PC-9 (cell line): Measurements from ENCODE around the gene RAB3C.

ENCODE experiments used
- EZH2 ChIP-seq: fragments of 200-600 bp; sonication (generic); IDR thresholded peaks from 2 replicates; pipeline ENCODE4 v1.8.0; 2017; ENCODE audit warnings: antibody characterized with exemption, low read depth
- TF ChIP-seq, protein P1 (sequence below): fragments of 200-600 bp; sonication (generic); conservative IDR thresholded peaks from 2 replicates; pipeline ENCODE4 v1.6.1; 2017; ENCODE audit warnings: mixed run types, antibody characterized with exemption, mild to moderate bottlenecking, moderate library complexity

DNA sequence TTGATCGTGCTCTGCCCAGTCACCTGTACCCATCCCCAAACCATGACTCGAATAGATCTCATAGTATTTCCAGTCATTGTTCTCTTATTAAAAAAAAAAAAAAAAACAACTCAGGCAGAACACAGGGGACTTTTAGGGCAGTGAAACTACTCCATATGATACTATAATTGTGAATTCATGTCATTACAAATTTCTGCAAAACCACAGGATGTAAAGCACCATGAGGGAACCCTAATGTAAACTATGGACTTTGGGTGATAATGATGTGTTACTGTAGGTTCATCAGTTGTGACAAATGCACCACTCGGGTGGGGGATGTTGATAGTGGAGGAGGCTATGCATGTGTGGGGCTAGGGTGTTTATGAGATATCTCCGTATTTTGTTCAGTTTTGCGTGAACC lies 133.8 kb downstream of the RAB3C start:
- TF ChIP-seq, protein P1, sequence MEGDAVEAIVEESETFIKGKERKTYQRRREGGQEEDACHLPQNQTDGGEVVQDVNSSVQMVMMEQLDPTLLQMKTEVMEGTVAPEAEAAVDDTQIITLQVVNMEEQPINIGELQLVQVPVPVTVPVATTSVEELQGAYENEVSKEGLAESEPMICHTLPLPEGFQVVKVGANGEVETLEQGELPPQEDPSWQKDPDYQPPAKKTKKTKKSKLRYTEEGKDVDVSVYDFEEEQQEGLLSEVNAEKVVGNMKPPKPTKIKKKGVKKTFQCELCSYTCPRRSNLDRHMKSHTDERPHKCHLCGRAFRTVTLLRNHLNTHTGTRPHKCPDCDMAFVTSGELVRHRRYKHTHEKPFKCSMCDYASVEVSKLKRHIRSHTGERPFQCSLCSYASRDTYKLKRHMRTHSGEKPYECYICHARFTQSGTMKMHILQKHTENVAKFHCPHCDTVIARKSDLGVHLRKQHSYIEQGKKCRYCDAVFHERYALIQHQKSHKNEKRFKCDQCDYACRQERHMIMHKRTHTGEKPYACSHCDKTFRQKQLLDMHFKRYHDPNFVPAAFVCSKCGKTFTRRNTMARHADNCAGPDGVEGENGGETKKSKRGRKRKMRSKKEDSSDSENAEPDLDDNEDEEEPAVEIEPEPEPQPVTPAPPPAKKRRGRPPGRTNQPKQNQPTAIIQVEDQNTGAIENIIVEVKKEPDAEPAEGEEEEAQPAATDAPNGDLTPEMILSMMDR: no peak
- TF ChIP-seq EZH2: no peak
